Measurements from ENCODE around the gene AGPAT1. TPM values are rescaled to one million over a fixed set of nuclear protein-coding genes. Genes with fewer than 3 reads are reported as not detected.

The AGPAT1 gene
- total RNA-seq, 2 experiments from 2014 or later = 24.5 to 28.1 TPM

DNA sequence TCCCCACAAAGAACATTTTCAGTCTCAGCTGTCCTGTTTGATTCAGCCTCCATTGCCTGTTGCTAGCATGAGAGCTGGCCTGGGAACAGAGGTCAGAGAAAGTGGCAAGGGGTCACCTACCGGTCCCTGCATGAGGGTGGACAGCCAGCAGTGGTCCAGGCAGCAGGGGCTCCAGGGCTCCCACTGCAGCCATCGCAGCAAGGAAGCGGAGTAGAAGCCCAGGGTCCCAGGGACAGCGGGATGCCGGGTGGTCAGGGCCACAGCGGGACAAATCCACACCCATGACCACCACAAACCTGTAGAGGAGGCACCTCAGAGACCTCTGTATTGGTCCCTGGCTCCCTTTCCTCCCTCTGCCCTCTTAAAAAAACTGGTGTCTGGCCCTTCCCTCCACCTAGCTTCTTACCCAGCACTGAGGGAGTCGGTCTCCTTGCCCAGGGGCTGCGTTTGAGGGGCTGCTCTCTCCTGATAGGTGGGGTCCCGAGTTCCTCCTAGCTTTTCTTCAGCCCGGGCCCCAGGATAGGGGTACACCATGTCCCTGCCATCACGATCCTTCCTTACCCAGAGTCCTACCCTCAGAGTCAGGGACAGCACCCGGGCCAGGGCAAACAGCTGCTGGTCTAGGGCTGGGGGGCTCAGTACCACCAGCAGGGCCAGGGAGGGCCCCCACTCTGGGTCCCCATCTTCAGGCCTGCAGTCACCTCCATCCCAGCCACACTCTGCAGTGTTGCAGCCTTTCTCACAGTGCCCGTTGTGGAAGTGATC lies 25.0 kb upstream of the AGPAT1 start:
- Histone ChIP-seq H2AFZ (ENCODE audit: low read length) (no peak overlapping the region), H3K79me2 (ENCODE audit: insufficient read depth, low read depth, low read length) (no peaks in the 10 kb centered on the region), H3K9me2 (ENCODE audit: insufficient read depth, low read length) (no peaks in the 10 kb centered on the region), H3K4me2 (ENCODE audit: low read length) (no peak overlapping the region), H3K36me3 (ENCODE audit: insufficient read depth, low read length) (no peaks in the 10 kb centered on the region), H3K4me1 (ENCODE audit: insufficient read depth, low read length, poor library complexity, severe bottlenecking) (peaks cover 19% of the 10 kb centered on the region), H4K20me1 (ENCODE audit: insufficient read depth, low read length) (no peaks in the 10 kb centered on the region), H3K4me3 (ENCODE audit: low read depth, low read length, poor library complexity, severe bottlenecking) (no peak overlapping the region), H3K27ac (ENCODE audit: low read depth, low read length, poor library complexity, severe bottlenecking) (no peak overlapping the region), H3K9me3 (ENCODE audit: low read length) (no peaks in the 10 kb centered on the region)
- TF ChIP-seq, protein P1, sequence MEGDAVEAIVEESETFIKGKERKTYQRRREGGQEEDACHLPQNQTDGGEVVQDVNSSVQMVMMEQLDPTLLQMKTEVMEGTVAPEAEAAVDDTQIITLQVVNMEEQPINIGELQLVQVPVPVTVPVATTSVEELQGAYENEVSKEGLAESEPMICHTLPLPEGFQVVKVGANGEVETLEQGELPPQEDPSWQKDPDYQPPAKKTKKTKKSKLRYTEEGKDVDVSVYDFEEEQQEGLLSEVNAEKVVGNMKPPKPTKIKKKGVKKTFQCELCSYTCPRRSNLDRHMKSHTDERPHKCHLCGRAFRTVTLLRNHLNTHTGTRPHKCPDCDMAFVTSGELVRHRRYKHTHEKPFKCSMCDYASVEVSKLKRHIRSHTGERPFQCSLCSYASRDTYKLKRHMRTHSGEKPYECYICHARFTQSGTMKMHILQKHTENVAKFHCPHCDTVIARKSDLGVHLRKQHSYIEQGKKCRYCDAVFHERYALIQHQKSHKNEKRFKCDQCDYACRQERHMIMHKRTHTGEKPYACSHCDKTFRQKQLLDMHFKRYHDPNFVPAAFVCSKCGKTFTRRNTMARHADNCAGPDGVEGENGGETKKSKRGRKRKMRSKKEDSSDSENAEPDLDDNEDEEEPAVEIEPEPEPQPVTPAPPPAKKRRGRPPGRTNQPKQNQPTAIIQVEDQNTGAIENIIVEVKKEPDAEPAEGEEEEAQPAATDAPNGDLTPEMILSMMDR (conservative IDR thresholded peaks at IDR 0.05; ENCODE audit: low read length) = no peak
- no peak for TF ChIP-seq EZH2phosphoT487 (IDR thresholded peaks at IDR 0.05; ENCODE audit: borderline replicate concordance, low read depth, low read length)
- no TSS peak for BruUV-seq (replicated peaks)
- POLR2A ChIA-PET = no interaction called here
- no peak for DNase-seq (ENCODE audit: low spot score)
- CTCF ChIA-PET (ENCODE audit: unreplicated experiment) = no interaction called here
- intact Hi-C loops (cut with micrococcal nuclease; ENCODE audit: unreplicated experiment) = no loop called here

DNA sequence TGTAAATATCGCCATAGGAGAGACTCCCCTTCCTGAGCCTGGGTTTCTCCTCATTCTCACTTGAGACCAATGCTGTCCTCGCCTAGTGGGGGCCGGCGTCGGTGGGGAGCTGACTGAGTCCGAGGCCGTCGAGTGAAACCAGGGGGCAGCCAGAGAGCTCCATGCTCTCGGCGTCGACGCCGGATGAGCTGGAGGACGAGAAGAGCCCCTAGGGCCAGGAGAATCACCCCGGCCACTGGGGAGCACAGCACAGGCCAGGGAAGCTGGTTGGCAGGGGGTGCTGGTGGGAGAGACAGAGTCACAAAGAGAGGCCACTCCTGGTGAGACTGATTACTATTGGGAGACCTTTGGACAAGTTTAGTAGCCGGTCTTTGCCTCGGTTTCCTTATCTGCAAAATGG lies 23.0 kb upstream of the AGPAT1 start:
- ChIA-PET CTCF (ENCODE audit: unreplicated experiment) (no interaction called here), POLR2A (no interaction called here)
- no TSS peak for BruUV-seq (replicated peaks)
- Histone ChIP-seq H3K4me2 (ENCODE audit: low read length) (no peak overlapping the region), H3K4me1 (ENCODE audit: insufficient read depth, low read length, poor library complexity, severe bottlenecking) (peaks cover 33% of the 10 kb centered on the region), H3K9me2 (ENCODE audit: insufficient read depth, low read length) (no peaks in the 10 kb centered on the region), H3K79me2 (ENCODE audit: insufficient read depth, low read depth, low read length) (no peaks in the 10 kb centered on the region), H3K4me3 (ENCODE audit: low read depth, low read length, poor library complexity, severe bottlenecking) (no peak overlapping the region), H2AFZ (ENCODE audit: low read length) (no peak overlapping the region), H3K27ac (ENCODE audit: low read depth, low read length, poor library complexity, severe bottlenecking) (no peak overlapping the region), H3K9me3 (ENCODE audit: low read length) (no peaks in the 10 kb centered on the region), H3K36me3 (ENCODE audit: insufficient read depth, low read length) (no peaks in the 10 kb centered on the region), H4K20me1 (ENCODE audit: insufficient read depth, low read length) (no peaks in the 10 kb centered on the region)
- intact Hi-C loops (cut with micrococcal nuclease; ENCODE audit: unreplicated experiment) = no loop called here
- DNase-seq (ENCODE audit: low spot score) = no peak
- TF ChIP-seq EZH2phosphoT487 (IDR thresholded peaks at IDR 0.05; ENCODE audit: borderline replicate concordance, low read depth, low read length) = no peak

DNA sequence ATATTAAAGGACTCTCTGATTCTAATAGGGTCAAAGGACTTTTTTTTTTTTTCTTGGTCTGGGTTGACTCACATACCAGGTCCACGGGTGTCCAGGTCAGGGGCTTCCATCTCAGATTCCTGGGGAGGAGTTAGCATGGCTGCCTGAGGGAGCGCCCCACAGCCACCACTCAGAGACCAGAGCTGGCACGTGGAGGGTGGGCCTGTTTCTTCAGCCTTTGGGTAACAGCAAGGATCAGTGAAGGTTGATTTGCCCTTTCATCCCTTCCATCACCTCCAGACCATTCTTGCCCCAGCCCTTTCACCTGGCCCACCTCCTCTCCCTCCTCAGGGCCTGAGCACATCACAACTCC lies 22.4 kb upstream of the AGPAT1 start:
- no peak overlapping the region for H3K4me2 ChIP-seq (ENCODE audit: low read length)
- no peak for TF ChIP-seq EZH2phosphoT487 (IDR thresholded peaks at IDR 0.05; ENCODE audit: borderline replicate concordance, low read depth, low read length)
- TF ChIP-seq, protein P1 (conservative IDR thresholded peaks at IDR 0.05; ENCODE audit: low read length) = no peak
- no peak for DNase-seq (ENCODE audit: low spot score)
- ChIA-PET CTCF (ENCODE audit: unreplicated experiment) (no interaction called here), POLR2A (no interaction called here)
- no peaks in the 10 kb centered on the region for H4K20me1 ChIP-seq (ENCODE audit: insufficient read depth, low read length)
- intact Hi-C loops (cut with micrococcal nuclease; ENCODE audit: unreplicated experiment) = no loop called here
- no peaks in the 10 kb centered on the region for H3K9me2 ChIP-seq (ENCODE audit: insufficient read depth, low read length)
- H3K4me3 ChIP-seq (ENCODE audit: low read depth, low read length, poor library complexity, severe bottlenecking) = no peak overlapping the region
- no peak overlapping the region for H2AFZ ChIP-seq (ENCODE audit: low read length)
- H3K36me3 ChIP-seq (ENCODE audit: insufficient read depth, low read length) = no peaks in the 10 kb centered on the region
- no TSS peak for BruUV-seq (replicated peaks)
- H3K4me1 ChIP-seq (ENCODE audit: insufficient read depth, low read length, poor library complexity, severe bottlenecking) = peaks cover 39% of the 10 kb centered on the region
- no peak overlapping the region for H3K27ac ChIP-seq (ENCODE audit: low read depth, low read length, poor library complexity, severe bottlenecking)
- H3K9me3 ChIP-seq (ENCODE audit: low read length) = no peaks in the 10 kb centered on the region
- H3K79me2 ChIP-seq (ENCODE audit: insufficient read depth, low read depth, low read length) = no peaks in the 10 kb centered on the region
